ENCODE results near the gene SEMA3B. TPM values are rescaled to one million over a fixed set of nuclear protein-coding genes. Genes with fewer than 3 reads are reported as not detected.

The SEMA3B gene
- total and polyA plus RNA-seq, 2 donors (not counting 3 experiments of a cell fraction or from before 2014, with no cell fraction given), result 1.2 to 1.5 TPM

- no peaks in the 10 kb centered on the region for H4K20me1 ChIP-seq (replicated peaks; ENCODE audit: control insufficient read depth, extremely low read depth, insufficient read depth, low read length)
- no peaks in the 10 kb centered on the region for H3K27me3 ChIP-seq (ENCODE audit: control insufficient read depth in 2 of 2, insufficient read depth in 2 of 2, low read length in 2 of 2)
- no peak overlapping the region for H3K4me2 ChIP-seq (ENCODE audit: insufficient read depth, low read length)
- no TSS peak for BruUV-seq (replicated peaks)
- TF ChIP-seq MYC (IDR thresholded peaks at IDR 0.05; ENCODE audit: low read depth, low read length), result no peak
- no peak for TF ChIP-seq GATA2 (IDR thresholded peaks at IDR 0.05; ENCODE audit: insufficient read depth, insufficient read length, low read depth, low read length)
- no peaks in the 10 kb centered on the region for H3K9me1 ChIP-seq (replicated peaks; ENCODE audit: control insufficient read depth, extremely low read depth, insufficient read depth, low read length)
- FAIRE-seq, result no peak
- no peak overlapping the region for H3K27ac ChIP-seq (ENCODE audit: insufficient read depth, low read depth, low read length)
- dilution Hi-C loops (cut with MboI; ENCODE audit: extremely low pct_ligation_motif_present, low sequenced_read_pairs) (no loop called here), intact Hi-C loops (cut with micrococcal nuclease) (no loop called here)
- H3K4me3 ChIP-seq (replicated peaks in 1 of 3; ENCODE audit: insufficient read depth in 1 of 3, low read depth in 1 of 3, low read length in 3 of 3), result no peak overlapping the region
- H3K9ac ChIP-seq (replicated peaks; ENCODE audit: extremely low read depth, insufficient read depth, low read length), result no peak overlapping the region
- ChIA-PET CTCF (no interaction called here), POLR2A (interaction anchor here (0.7 kb wide), 1 partner anchor 11 kb away, joined by 4 read pairs; no protein-coding TSS in a partner anchor)
- DNase-seq (ENCODE audit: low read depth, low spot score), result no peak
- H2AFZ ChIP-seq (ENCODE audit: low read depth, low read length), result no peak overlapping the region
- H3K9me3 ChIP-seq (replicated peaks; ENCODE audit: control insufficient read depth, insufficient read depth, low read length), result no peaks in the 10 kb centered on the region
- no peaks in the 10 kb centered on the region for H3K36me3 ChIP-seq (ENCODE audit: control insufficient read depth in 2 of 2, extremely low read depth in 1 of 2, insufficient read depth in 2 of 2, low read length in 2 of 2)
- peaks cover 15% of the 10 kb centered on the region for H3K79me2 ChIP-seq (ENCODE audit: control insufficient read depth, insufficient read depth, low read length)
- peaks cover 6% of the 10 kb centered on the region for H3K4me1 ChIP-seq (ENCODE audit: control insufficient read depth, extremely low read depth, insufficient read depth, low read length)
These were observed 36.6 kb upstream of the SEMA3B start for GRCh38 chr3:50232303-50232702.

- H3K9ac ChIP-seq (replicated peaks; ENCODE audit: extremely low read depth, insufficient read depth, low read length), result no peak overlapping the region
- no peak overlapping the region for H2AFZ ChIP-seq (ENCODE audit: low read depth, low read length)
- DNase-seq (ENCODE audit: low read depth, low spot score) (no peak), FAIRE-seq (no peak)
- H3K4me3 ChIP-seq (replicated peaks in 1 of 3; ENCODE audit: insufficient read depth in 1 of 3, low read depth in 1 of 3, low read length in 3 of 3), result no peak overlapping the region
- no peaks in the 10 kb centered on the region for H3K9me1 ChIP-seq (replicated peaks; ENCODE audit: control insufficient read depth, extremely low read depth, insufficient read depth, low read length)
- dilution Hi-C loops (cut with MboI; ENCODE audit: extremely low pct_ligation_motif_present, low sequenced_read_pairs), result no loop called here
- H3K27me3 ChIP-seq (ENCODE audit: control insufficient read depth in 2 of 2, insufficient read depth in 2 of 2, low read length in 2 of 2), result no peaks in the 10 kb centered on the region
- no TSS peak for BruUV-seq (replicated peaks)
- TF ChIP-seq EZH2 (IDR thresholded peaks at IDR 0.05; ENCODE audit: borderline replicate concordance, low read depth, low read length, severe bottlenecking) (no peak), CTCF (IDR thresholded peaks at IDR 0.05; ENCODE audit: extremely low read depth in 1 of 2, insufficient read depth in 1 of 2, low read depth in 1 of 2, low read length in 2 of 2) (no peak), MAX (IDR thresholded peaks at IDR 0.05; ENCODE audit: insufficient read depth, insufficient read length) (no peak), FOS (IDR thresholded peaks at IDR 0.05; ENCODE audit: borderline replicate concordance, insufficient read depth, low read length) (no peak), POLR2AphosphoS5 (IDR thresholded peaks at IDR 0.05; ENCODE audit: insufficient read depth, low read depth, low read length) (no peak), POLR2A (IDR thresholded peaks at IDR 0.05; ENCODE audit: low read depth, low read length) (no peak), JUN (IDR thresholded peaks at IDR 0.05; ENCODE audit: borderline replicate concordance, insufficient read depth, insufficient read length, low read depth) (no peak), MYC (IDR thresholded peaks at IDR 0.05; ENCODE audit: low read depth, low read length) (no peak), GATA2 (IDR thresholded peaks at IDR 0.05; ENCODE audit: insufficient read depth, insufficient read length, low read depth, low read length) (no peak)
- H3K9me3 ChIP-seq (replicated peaks; ENCODE audit: control insufficient read depth, insufficient read depth, low read length), result no peaks in the 10 kb centered on the region
- H3K27ac ChIP-seq (ENCODE audit: insufficient read depth, low read depth, low read length), result no peak overlapping the region
- CTCF ChIA-PET, result interaction anchor here (0.6 to 1.6 kb wide), 3 partner anchors 10 to 44 kb away, joined by 3 to 8 read pairs (median 3); no protein-coding TSS in a partner anchor
- POLR2A ChIA-PET, result interaction anchor here (1.2 kb wide), 1 partner anchor 34 kb away, joined by 5 read pairs; no protein-coding TSS in a partner anchor
- H3K4me2 ChIP-seq (ENCODE audit: insufficient read depth, low read length), result no peak overlapping the region
- peaks cover under 1% of the 10 kb centered on the region for H3K4me1 ChIP-seq (ENCODE audit: control insufficient read depth, extremely low read depth, insufficient read depth, low read length)
- H3K36me3 ChIP-seq (ENCODE audit: control insufficient read depth in 2 of 2, extremely low read depth in 1 of 2, insufficient read depth in 2 of 2, low read length in 2 of 2), result no peaks in the 10 kb centered on the region
- intact Hi-C loops (cut with micrococcal nuclease), result no loop called here
- peaks cover 22% of the 10 kb centered on the region for H3K79me2 ChIP-seq (ENCODE audit: control insufficient read depth, insufficient read depth, low read length)
- H4K20me1 ChIP-seq (replicated peaks; ENCODE audit: control insufficient read depth, extremely low read depth, insufficient read depth, low read length), result no peaks in the 10 kb centered on the region
These were observed 35.8 kb upstream of the SEMA3B start for GRCh38 chr3:50233176-50233575.
